K562 (cell line): ENCODE data around the gene RAB40B. TPM values are rescaled to one million over a fixed set of nuclear protein-coding genes. Genes with fewer than 3 reads are reported as not detected.

Experiments
- ZBTB40 ChIP-seq, 2 experiments: fragments of 450-650 bp in 1 of 2; sonication (generic) in 1 of 2; formaldehyde crosslinking in 1 of 2; IDR thresholded peaks; 2 replicates each; pipeline versions ENCODE4 v1.7.1 to v1.9.0; 2016 to 2022; ENCODE audit warnings: inconsistent platforms in 1 of 2, mild to moderate bottlenecking in 1 of 2, missing genetic modification reagents in 1 of 2
- polyA plus RNA-seq, 8 experiments: library from polyadenylated mRNA; depleted of rRNA in 4 of 8; stranded (reverse) in 5 of 8; unstranded in 3 of 8; fragments of >200 nt; fragmentation: Nextera tagmentation in 2 of 8; fragmentation: Illumina TruSeq in 1 of 8; extraction: Ambion mirVana in 2 of 8; extraction: Trizol in 1 of 8; gene quantifications; 2 replicates each; pipeline versions ENCODE4 v1.2.1 to v1.2.3, GENCODE V29; 2011 to 2014; ENCODE audit warnings: inconsistent platforms in 1 of 8, missing spikeins in 1 of 8
- total RNA-seq, 7 experiments: library from RNA; depleted of rRNA in 6 of 7; stranded (reverse); fragments of >200 nt in 6 of 7; fragmentation: Illumina TruSeq in 2 of 7; extraction: Trizol in 2 of 7; gene quantifications; 2 replicates each; pipeline versions ENCODE4 v1.2.1 to v1.2.3, GENCODE V29; 2011 to 2021; ENCODE audit warnings: low replicate concordance in 1 of 7

The RAB40B gene
- total and polyA plus RNA-seq, 9 of the 15 experiments (the other 6 are each of a cell fraction or from before 2014, with no cell fraction given): 0.13 to 4.6 (median 1.4) TPM

- TF ChIP-seq ZBTB40 (IDR thresholded peaks at IDR 0.05): no peak
- no peak for TF ChIP-seq ZBTB40 (CRISPR knock-in tag; IDR thresholded peaks at IDR 0.05)
Observed at GRCh38 chr17:82659886-82660285, 38.6 kb downstream of the RAB40B start (continued).
